Muscle layer of colon (tissue), 2 donors: ENCODE results near the gene CAPN1.
"Not testable (repeated sequence)": the region's sequence is repeated elsewhere in the genome, so short reads cannot be mapped to it uniquely, and the experiment has no call there.

ENCODE experiments used
- H3K27ac ChIP-seq: one replicate; pipeline ENCODE4 v1.7.0; 2013; ENCODE audit warnings: low read depth, mild to moderate bottlenecking, low read length, moderate library complexity
- H3K27me3 ChIP-seq, 2 donors: one replicate each; pipeline ENCODE4 v1.7.0; 2013; ENCODE audit warnings: low read length in 2 of 2, mild to moderate bottlenecking in 2 of 2; ENCODE audit not compliant: insufficient read depth in 2 of 2, control insufficient read depth in 1 of 2
- H3K36me3 ChIP-seq: one replicate; pipeline ENCODE4 v1.7.0; 2013; ENCODE audit warnings: mild to moderate bottlenecking, low read length; ENCODE audit not compliant: insufficient read depth
- H3K4me1 ChIP-seq: one replicate; pipeline ENCODE4 v1.7.0; 2013; ENCODE audit warnings: mild to moderate bottlenecking, low read length; ENCODE audit not compliant: insufficient read depth
- H3K4me3 ChIP-seq, 2 donors: one replicate each; pipeline ENCODE4 v1.7.0; 2013; ENCODE audit warnings: low read length in 2 of 2, low read depth in 1 of 2, mild to moderate bottlenecking in 1 of 2, moderate library complexity in 1 of 2
- H3K9ac ChIP-seq: one replicate; pipeline ENCODE4 v1.7.0; 2013; ENCODE audit warnings: low read length
- H3K9me3 ChIP-seq: one replicate; pipeline ENCODE4 v1.7.0; 2013; ENCODE audit warnings: mild to moderate bottlenecking, low read length
- donor health status: abdominal sarcoma.
- donor health status: Adenocarcinoma of cecum.

The CAPN1 gene

DNA sequence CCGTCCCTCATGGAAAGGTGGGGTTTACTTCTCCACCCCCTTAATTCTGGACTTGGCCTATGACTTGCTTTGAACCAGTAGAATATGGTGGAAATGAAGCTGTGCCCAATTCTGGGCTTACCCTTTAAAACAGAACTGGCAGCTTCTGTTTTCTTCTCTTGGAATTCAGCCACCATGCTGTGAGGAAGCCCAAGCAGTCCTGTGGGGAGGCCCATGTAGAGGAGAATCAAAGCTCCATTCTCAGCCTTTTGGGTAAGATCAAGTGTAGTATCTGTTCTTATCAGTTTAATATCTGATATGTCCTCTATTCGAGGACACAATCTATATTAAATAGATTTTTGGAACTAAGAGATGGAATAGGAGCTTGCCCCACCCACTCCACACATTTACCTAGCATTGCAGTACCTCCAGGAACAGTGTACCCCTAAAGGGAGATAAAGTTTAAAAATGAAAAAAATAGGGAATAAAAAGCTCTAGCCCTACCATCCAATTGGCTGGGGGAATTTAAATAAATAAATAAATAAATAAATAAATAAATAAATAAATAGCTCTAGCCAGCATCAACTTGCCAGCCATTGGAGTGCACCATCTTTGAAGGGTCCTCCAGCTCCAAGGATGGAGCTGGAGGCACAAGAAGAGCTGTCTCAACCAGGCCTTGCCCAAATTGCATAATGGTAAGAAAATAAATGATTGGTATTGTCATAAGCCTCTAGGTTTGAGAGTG, 34.2 kb upstream of the CAPN1 start:
- Histone ChIP-seq H3K36me3 (no peaks in the 10 kb centered on the region), H3K4me3 (no peak overlapping the region), H3K9me3 (no peaks in the 10 kb centered on the region), H3K27me3 (no peaks in the 10 kb centered on the region), H3K9ac (no peak overlapping the region), H3K4me1 (no peaks in the 10 kb centered on the region), H3K27ac (no peak overlapping the region)

DNA sequence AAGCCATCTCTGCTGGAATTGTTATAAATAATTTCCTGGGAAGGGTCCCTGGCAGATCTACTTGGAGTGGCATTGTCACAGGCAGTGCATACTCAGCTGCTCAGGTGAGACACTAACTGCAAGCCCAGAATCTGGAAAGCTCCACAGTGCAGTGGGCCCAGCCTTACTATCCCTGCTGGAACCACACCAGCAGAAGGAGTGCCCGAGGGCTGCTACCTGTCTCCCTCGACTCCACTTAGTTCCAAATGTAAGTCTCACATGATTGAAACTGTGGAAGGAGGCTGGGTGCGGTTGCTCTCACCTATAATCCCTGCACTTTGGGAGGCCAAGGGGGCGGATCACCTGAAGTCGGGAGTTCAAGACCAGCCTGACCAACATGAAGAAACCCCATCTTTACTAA, 33.1 kb upstream of the CAPN1 start:
- H3K4me1 ChIP-seq, result no peaks in the 10 kb centered on the region
- H3K36me3 ChIP-seq, result no peaks in the 10 kb centered on the region
- H3K27ac ChIP-seq, result no peak overlapping the region
- H3K9me3 ChIP-seq, result no peaks in the 10 kb centered on the region
- no peak overlapping the region for H3K9ac ChIP-seq
- no peaks in the 10 kb centered on the region for H3K27me3 ChIP-seq
- H3K4me3 ChIP-seq, result no peak overlapping the region

GRCh38 chr11:65150131-65150508, 31.6 kb upstream of the CAPN1 start:
- not testable (repeated sequence) for H3K36me3 ChIP-seq, H3K4me1 ChIP-seq, H3K9ac ChIP-seq, H3K27me3 ChIP-seq, H3K27ac ChIP-seq, H3K9me3 ChIP-seq, H3K4me3 ChIP-seq

DNA sequence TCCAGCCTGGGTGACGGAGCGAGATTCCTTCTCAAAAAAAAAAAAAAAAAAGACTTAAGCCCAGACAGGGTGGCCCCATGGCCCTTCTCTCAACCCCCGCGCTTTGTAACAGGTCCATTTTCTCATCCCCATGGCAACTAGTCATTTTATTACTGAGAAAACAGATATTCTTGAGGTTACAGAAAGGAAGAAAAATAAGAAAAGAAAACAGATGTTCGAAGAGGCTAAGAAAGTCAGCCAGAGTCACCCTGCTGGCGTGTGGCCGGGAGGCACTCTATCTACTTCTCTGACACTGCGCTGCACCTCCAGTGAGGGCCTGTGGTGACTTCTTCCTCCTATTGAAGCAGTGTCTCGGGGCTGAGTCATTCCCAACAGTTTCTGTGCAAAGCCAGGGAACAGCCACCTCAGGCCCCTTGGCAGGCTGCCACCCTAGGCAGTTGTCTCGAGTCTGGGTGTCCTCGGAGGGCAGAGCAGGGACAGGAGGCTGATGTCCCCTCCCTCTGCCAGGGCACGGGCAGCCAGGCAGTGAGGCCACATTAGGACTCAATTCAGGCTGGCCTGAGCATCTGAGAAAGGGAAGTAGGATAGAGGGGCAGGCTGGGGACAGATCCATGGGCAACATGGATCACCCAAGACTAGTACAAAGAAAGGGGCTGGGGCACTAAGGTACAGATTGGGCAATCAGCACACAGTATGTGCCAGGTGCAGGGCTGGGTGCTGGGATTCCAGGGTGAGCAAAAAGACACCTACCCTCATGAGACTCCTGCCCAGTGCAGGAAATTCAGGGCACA, 31.0 kb upstream of the CAPN1 start:
- H3K36me3 ChIP-seq, result no peaks in the 10 kb centered on the region
- no peak overlapping the region for H3K9ac ChIP-seq
- H3K9me3 ChIP-seq, result no peaks in the 10 kb centered on the region
- H3K4me3 ChIP-seq, result no peak overlapping the region
- no peaks in the 10 kb centered on the region for H3K4me1 ChIP-seq
- H3K27me3 ChIP-seq, result no peaks in the 10 kb centered on the region
- H3K27ac ChIP-seq, result no peak overlapping the region

DNA sequence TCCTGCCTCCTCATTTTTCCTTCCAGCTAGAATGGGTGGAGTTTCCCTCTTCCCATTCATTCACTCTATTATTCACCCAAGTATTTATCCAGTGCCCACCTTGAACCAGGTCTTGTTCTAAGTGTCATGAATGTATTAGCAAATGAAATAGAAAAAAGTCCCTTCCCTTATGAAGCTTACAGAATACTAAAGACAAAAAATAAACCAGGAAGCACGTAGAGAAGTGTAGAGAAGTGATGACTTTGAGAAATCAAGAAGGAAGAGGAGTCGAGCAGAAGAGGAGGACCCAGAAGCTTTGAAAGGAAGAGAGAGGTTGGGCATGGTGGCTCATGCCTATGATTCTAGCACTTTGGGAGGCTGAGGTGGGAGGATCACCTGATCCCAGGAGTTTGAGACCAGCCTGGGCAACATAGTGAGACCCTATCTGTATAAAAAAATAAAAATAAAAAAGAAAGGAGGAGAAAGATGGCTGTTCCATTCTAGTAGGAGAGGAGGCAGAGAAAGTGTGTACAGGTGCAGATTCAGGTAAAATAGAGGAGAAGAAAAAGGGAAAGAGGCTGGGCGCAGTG, 30.3 kb upstream of the CAPN1 start:
- H3K36me3 ChIP-seq, result no peaks in the 10 kb centered on the region
- no peak overlapping the region for H3K4me3 ChIP-seq
- H3K9me3 ChIP-seq, result no peaks in the 10 kb centered on the region
- no peak overlapping the region for H3K9ac ChIP-seq
- no peak overlapping the region for H3K27ac ChIP-seq
- no peaks in the 10 kb centered on the region for H3K4me1 ChIP-seq
- no peaks in the 10 kb centered on the region for H3K27me3 ChIP-seq

DNA sequence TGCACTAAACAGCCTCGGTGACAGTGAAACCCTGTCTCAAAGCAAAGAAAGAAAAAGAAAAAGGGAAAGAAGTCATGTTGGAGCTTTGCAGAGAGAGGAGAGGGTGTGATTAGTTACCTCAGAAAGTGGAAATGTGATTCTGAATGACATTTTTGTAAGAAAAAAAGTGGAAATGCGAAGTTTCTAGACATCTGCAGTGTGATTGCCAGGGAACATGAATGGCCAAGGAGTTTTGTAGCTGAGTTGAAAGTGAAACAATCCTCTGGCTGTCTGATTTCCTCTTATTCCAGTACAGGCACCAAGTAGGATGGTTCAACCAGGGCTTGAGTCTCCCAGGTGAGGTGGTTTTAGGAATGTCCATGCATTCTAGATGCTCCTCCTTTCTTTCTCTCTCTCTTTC, 29.6 kb upstream of the CAPN1 start:
- H3K4me3 ChIP-seq, result no peak overlapping the region
- no peaks in the 10 kb centered on the region for H3K4me1 ChIP-seq
- H3K9me3 ChIP-seq, result no peaks in the 10 kb centered on the region
- H3K27me3 ChIP-seq, result no peaks in the 10 kb centered on the region
- no peak overlapping the region for H3K9ac ChIP-seq
- no peak overlapping the region for H3K27ac ChIP-seq
- no peaks in the 10 kb centered on the region for H3K36me3 ChIP-seq

DNA sequence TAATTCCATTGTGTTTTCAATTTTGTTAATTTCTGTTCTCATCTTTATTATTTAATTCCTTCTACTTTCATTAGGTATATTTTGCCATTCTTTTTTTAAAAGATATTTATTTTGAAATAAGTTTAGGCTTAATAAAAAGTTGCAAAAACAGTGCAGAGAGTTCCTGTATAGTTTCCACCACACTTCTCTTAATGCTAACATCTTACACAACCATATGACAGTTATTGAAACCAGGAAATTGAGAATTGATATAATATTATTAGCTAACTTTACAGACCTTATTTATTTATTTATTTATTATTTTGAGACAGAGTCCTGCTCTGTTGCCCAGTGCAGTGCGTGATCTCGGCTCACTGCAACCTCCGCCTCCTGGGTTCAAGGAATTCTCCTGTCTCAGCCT, 25.5 kb upstream of the CAPN1 start:
- no peaks in the 10 kb centered on the region for H3K4me1 ChIP-seq
- no peak overlapping the region for H3K4me3 ChIP-seq
- no peak overlapping the region for H3K9ac ChIP-seq
- no peaks in the 10 kb centered on the region for H3K36me3 ChIP-seq
- no peaks in the 10 kb centered on the region for H3K9me3 ChIP-seq
- H3K27ac ChIP-seq, result no peak overlapping the region
- H3K27me3 ChIP-seq, result no peaks in the 10 kb centered on the region

DNA sequence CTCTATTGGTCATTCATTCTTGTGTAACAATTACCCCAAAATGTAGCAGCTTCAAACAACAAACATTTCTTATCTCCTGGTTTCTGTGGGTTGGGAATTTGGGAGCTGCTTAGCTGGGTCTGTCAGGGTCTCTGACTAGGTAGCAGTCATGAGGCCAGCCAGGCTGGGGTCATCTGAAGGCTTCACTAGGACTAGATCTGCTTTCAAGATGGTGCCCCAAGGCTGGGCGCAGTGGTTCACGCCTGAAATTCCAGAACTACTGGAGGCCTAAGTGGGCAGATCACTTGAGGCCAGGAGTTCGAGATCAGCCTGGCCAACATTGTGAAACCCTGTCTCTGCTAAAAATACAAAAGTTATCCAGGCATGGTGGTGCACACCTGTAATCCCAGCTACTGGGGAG, 24.8 kb upstream of the CAPN1 start:
- Histone ChIP-seq H3K36me3 (no peaks in the 10 kb centered on the region), H3K27ac (no peak overlapping the region), H3K9ac (no peak overlapping the region), H3K9me3 (no peaks in the 10 kb centered on the region), H3K4me1 (no peaks in the 10 kb centered on the region), H3K27me3 (no peaks in the 10 kb centered on the region), H3K4me3 (no peak overlapping the region)

GRCh38 chr11:65157336-65157735, 24.4 kb upstream of the CAPN1 start:
- no peak overlapping the region for H3K27ac ChIP-seq

GRCh38 chr11:65159012-65159411, 22.7 kb upstream of the CAPN1 start:
- no peak overlapping the region for H3K9ac ChIP-seq
- no peak overlapping the region for H3K27ac ChIP-seq
- H3K36me3 ChIP-seq, result no peaks in the 10 kb centered on the region
- no peaks in the 10 kb centered on the region for H3K9me3 ChIP-seq
- no peaks in the 10 kb centered on the region for H3K27me3 ChIP-seq
- H3K4me3 ChIP-seq, result no peak overlapping the region
- no peaks in the 10 kb centered on the region for H3K4me1 ChIP-seq

More at GRCh38 chr11:65157336-65157735, 24.4 kb upstream of the CAPN1 start:
- no peaks in the 10 kb centered on the region for H3K27me3 ChIP-seq
- H3K9ac ChIP-seq, result no peak overlapping the region
- no peak overlapping the region for H3K4me3 ChIP-seq
- H3K4me1 ChIP-seq, result no peaks in the 10 kb centered on the region
- no peaks in the 10 kb centered on the region for H3K36me3 ChIP-seq
- H3K9me3 ChIP-seq, result no peaks in the 10 kb centered on the region

- Histone ChIP-seq H3K4me1 (no peaks in the 10 kb centered on the region), H3K36me3 (no peaks in the 10 kb centered on the region), H3K9me3 (no peaks in the 10 kb centered on the region), H3K27me3 (no peaks in the 10 kb centered on the region), H3K27ac (no peak overlapping the region), H3K9ac (no peak overlapping the region), H3K4me3 (no peak overlapping the region)
Measured at GRCh38 chr11:65160643-65161042, 21.1 kb upstream of the CAPN1 start.
